Uterus (tissue), 2 donors: ENCODE data around the gene SDSL.

Experiments used
- CTCF ChIP-seq, 4 experiments: fragments of 200-600 bp in 2 of 4; fragments of 450-650 bp in 2 of 4; sonication (generic) in 2 of 4; IDR thresholded peaks; one replicate each; pipeline ENCODE4 v1.5.1; 2016 to 2019; ENCODE audit warnings: antibody characterized with exemption in 4 of 4, mild to moderate bottlenecking in 2 of 4, moderate library complexity in 1 of 4
- POLR2A ChIP-seq, 2 donors: fragments of 450-650 bp; IDR thresholded peaks; one replicate each; pipeline ENCODE4 v1.6.1; 2016; ENCODE audit warnings: antibody characterized with exemption in 2 of 2, mild to moderate bottlenecking in 1 of 2, moderate library complexity in 1 of 2

- no peak for TF ChIP-seq CTCF (IDR thresholded peaks at IDR 0.05)
- no peak for TF ChIP-seq POLR2A (IDR thresholded peaks at IDR 0.05)
Measured at GRCh38 chr12:113439301-113439597, 17.1 kb downstream of the SDSL start.
